HG03025 (cell line): ENCODE results near the gene CEBPZOS.

Experiments
- ATAC-seq: cut with Tn5 transposase; IDR thresholded peaks from one replicate; pipeline ENCODE4 v1.9.1; 2021; ENCODE audit warnings: mild to moderate bottlenecking, moderate library complexity; ENCODE audit not compliant: unreplicated experiment, low FRiP score

The CEBPZOS gene

DNA sequence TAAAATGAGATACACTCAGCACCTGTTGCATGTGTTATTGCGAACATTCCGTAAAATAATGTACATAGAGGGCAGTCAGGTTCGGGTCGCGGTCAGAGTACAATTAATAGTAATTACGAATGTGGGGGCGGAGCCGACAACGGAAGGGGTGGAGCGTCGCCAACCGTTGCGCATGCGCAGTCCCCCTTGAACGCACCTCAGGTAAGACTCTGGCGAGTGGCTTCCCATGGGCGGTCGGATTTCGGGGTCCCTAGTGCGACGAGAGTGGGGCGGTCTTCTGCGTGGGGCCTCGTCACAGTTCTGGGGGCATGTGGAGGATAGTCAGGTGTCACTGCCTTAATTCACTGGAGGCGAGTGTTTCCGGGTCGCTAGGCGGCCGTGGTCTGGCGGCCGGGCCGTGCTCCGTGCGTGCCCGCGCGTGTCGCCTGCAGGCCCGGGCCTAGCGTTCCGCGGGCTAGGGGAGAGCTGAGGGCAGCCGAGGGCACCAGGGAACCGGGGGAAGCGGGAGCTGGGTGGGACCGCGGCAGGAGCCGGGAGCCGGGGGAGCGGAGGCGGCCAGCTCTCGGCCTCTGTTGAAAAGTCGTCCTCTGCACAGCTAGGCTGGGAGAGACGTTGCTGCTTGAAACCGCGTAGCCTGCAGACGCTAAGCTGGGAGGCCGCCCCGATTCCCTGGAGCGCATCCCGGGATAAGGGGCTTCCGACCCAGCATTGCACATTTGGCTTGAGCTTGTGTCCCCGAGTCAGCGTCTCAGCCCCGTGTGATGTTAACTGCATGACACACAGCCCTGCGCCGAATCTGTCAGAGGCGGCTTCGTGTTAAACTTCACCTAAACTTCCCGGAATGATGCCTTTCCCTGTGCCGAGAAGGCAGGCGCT is at the start of gene CEBPZOS:
Gene CEBPZOS (plus strand): TSS at position 177 of the 876 bp plus-strand sequence. CDS start 3,209 bp downstream, outside the sequence.
- peak; percentile 51 for ATAC-seq

DNA sequence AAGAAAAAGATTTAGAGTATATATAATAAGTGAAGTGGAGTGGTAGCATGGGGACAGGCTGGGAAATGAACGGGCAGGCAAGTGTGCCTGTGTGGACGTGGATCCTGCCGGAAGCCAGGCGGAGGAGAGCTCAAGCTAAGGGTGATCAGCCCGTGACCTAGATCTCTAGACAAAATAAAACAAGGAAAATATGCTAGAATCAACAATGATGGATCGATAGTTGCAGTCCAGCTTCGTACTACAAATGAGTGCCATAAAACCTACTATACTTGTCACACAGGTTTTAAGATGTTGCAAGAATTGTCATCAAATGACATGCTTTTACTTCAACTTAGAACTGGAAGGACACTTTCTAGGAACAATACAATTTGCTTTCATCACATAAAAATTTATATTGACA is 48.0 kb upstream of the CEBPZOS start:
- ATAC-seq = no peak

- ATAC-seq = no peak
Observed at GRCh38 chr2:37149626-37150322, 46.5 kb upstream of the CEBPZOS start.

DNA sequence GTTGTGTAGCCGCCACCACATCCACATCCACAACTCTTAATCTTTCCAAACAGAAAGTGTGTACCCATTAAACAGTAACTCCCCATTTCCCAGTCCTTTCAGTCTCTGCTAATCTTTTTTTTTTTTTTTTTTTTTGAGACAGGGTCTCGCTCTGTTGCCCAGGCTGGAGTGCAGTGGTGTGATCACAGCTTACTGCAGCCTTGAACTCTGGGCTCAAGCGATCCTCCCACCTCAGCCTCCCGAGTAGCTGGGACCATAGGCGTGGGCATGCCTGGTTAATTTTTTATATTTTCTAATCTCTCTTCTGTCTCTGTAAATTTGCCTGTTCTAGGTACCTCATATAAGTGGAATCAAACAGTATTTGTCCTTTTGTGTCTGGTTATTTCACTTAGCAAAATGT is 43.1 kb upstream of the CEBPZOS start:
- ATAC-seq = no peak

GRCh38 chr2:37154785-37155184 is 41.5 kb upstream of the CEBPZOS start:
- ATAC-seq = no peak

GRCh38 chr2:37156071-37156856 is 40.0 kb upstream of the CEBPZOS start:
- ATAC-seq = peak; percentile 10

GRCh38 chr2:37156857-37157714 is 39.2 kb upstream of the CEBPZOS start, which contains the start of gene EIF2AK2:
Gene EIF2AK2 (minus strand): TSS chr2:37156980. CDS start chr2:37147806, 9,174 bp downstream.
- ATAC-seq = peak; percentile 82

GRCh38 chr2:37164757-37165156 is 31.5 kb upstream of the CEBPZOS start:
- no peak for ATAC-seq

GRCh38 chr2:37167636-37168180 is 28.6 kb upstream of the CEBPZOS start:
- no peak for ATAC-seq

- no peak for ATAC-seq
Observed at GRCh38 chr2:37168217-37168981, 27.9 kb upstream of the CEBPZOS start.

- ATAC-seq = no peak
Observed at GRCh38 chr2:37171624-37171950, 24.7 kb upstream of the CEBPZOS start.

- ATAC-seq = no peak
Observed at GRCh38 chr2:37173741-37174140, 22.6 kb upstream of the CEBPZOS start.

DNA sequence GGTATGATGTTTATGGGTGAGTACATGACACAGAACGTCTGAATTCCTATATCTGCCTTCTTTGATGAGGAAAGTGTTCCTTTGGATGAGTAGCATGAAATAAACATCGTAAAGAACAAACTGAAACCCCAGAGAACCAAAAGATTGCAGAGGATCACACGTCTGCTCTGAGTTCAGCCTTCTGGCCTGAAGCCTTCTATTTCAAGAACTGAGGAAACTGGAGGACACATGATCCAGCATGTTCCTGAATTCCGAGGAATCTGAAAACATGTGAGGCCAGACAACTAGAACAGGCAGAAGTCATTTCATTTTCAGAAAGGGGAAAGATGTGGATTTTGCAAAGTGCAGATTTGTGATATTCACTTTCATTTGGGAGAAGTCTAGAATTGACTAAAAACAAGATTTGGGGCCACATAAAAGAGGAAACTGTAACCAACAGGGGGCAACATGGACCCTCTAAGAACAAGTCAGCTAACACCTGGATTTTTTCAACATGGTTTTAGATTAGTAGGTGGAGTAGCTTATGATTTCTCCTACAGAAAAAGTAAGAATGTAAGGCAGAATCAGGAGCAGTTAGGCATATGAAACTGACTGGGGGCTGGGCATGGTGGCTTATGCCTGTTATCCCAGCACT is 16.2 kb upstream of the CEBPZOS start:
- no peak for ATAC-seq

DNA sequence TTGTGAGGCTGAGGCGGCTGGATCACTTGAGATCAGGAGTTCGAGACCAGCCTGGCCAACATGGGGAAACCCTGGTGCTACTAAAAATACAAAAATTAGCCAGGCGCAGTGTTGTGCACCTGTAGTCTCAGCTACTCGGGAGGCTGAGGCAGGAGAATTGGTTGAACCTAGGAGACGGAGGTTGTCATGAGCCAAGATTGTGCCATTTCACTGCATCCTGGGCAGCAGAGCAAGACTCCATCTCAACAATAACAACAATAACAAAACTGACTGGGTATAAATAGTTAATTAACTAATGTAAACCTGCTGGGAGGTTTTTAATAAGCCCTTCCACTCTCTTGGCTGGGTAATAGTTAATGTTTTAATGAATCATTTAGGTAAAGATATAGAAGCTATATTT is 15.7 kb upstream of the CEBPZOS start:
- no peak for ATAC-seq

DNA sequence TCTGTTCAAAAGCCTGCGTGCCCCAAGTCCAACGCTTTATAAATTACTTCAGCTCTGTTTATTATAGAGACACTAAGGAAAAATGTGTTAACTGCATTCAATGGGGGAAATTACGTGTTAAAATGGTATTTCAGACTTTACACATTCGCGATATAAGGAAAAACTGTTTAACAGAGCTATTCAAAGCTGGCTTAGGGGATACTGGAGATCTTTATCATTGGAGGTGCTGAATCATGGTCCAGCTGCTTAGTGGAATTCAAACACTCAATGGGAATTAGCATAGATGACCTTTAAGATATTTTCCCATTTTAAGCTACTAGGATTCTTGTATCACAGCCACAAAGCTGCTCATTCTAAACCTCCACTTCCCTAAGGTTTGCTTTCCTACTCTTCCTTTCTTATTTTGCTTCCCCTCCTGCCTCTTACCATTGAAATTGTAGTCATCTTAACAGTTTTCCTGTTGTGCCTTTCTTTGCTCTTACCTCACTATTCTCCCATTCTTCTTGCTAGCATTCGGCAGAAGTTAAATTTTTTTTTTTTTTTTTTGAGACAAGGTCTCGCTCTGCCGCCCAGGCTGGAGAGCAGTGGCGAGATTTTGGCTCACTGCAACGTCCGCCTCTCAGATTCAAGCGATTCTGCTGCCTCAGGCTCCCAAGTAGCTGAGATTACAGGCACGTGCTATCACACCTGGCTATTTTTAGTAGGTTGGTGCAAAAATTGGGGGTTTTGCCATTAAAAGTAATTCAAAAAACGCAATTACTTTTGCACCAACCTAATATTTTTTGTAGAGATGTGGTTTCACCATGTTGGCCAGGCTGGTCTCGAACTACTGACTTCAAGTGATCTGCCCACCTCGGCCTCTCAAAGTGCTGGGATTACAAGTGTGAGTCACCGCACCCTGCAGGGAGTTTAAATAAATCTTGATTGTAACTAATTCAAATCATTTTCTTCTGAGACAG is 14.3 kb upstream of the CEBPZOS start:
- no peak for ATAC-seq

GRCh38 chr2:37188570-37188969 is 7.7 kb upstream of the CEBPZOS start, which contains the start of gene SULT6B1:
Gene SULT6B1 (minus strand): TSS chr2:37188670. CDS start chr2:37188640, 30 bp downstream.
- no peak for ATAC-seq

- ATAC-seq = no peak
Observed at GRCh38 chr2:37189452-37190153, 6.7 kb upstream of the CEBPZOS start.
